Measurements from ENCODE around the gene ASIC2. TPM values are rescaled to one million over a fixed set of nuclear protein-coding genes. Genes with fewer than 3 reads are reported as not detected.

ASIC2 gene
- total RNA-seq, 1 experiment from 2014 or later: not detected

DNA sequence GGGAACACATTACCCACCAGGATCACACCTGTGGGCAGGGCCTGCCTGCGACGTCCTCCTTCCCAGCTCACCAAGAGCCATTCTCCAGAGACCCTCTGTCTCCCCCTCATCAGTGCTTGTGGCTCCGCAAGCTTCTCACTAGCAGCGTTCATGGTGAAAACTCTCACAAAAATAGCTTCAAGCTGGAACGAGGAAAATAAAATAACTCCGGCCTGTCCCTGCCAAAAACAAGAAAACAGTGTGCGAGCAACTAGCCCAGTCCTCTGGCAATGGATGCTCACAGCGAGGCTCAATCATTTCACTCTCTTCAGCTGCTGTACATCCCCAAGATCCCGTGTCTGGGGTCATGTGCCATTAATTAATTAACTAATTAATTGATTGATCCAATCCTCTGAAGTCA lies 283.5 kb downstream of the ASIC2 start:
- ATAC-seq (no peak), DNase-seq (ENCODE audit: low read depth, low spot score) (no peak)
- Histone ChIP-seq H3K9me2 (ENCODE audit: insufficient read depth) (no peaks in the 10 kb centered on the region), H3K4me1 (ENCODE audit: control insufficient read depth in 1 of 2, insufficient read depth in 2 of 2, low read length in 2 of 2) (peaks cover 0 to 8% of the 10 kb centered on the region in 2 experiments; a peak in 1 of 4 replicates), H3K4me2 (ENCODE audit: low read length) (no peak overlapping the region), H3K27ac (ENCODE audit: low read depth, low read length) (no peak overlapping the region), H3K4me3 (replicated peaks in 1 of 2; ENCODE audit: low read depth in 1 of 2, low read length in 2 of 2) (no peak overlapping the region), H3K79me2 (ENCODE audit: insufficient read depth, low read length) (no peaks in the 10 kb centered on the region), H3K36me3 (ENCODE audit: control insufficient read depth in 1 of 2, insufficient read depth in 2 of 2, low read length in 2 of 2) (no peaks in the 10 kb centered on the region), H3K27me3 (ENCODE audit: insufficient read depth, low read length) (no peaks in the 10 kb centered on the region), H2AFZ (ENCODE audit: low read depth, low read length, poor library complexity, severe bottlenecking) (no peak overlapping the region), H3K9me3 (ENCODE audit: control insufficient read depth in 1 of 2, insufficient read depth in 1 of 2, low read depth in 1 of 2, low read length in 2 of 2) (no peaks in the 10 kb centered on the region), H4K20me1 (ENCODE audit: insufficient read depth) (no peaks in the 10 kb centered on the region), H3K9ac (ENCODE audit: low read length) (no peak overlapping the region)
- ChIA-PET RAD21 (ENCODE audit: low non-redundant PET in 1 of 2, low total read pairs in 2 of 2, uncharacterized antibody in 2 of 2, unreplicated experiment in 2 of 2) (no interaction called here), POLR2A (no interaction called here), CTCF (interaction anchor here (4.0 kb wide), 1 partner anchor 11 kb away, joined by 21 read pairs; no protein-coding TSS in a partner anchor)
- intact Hi-C loops (cut with micrococcal nuclease): no loop called here
- TF ChIP-seq POLR2A (IDR thresholded peaks at IDR 0.05; ENCODE audit: borderline replicate concordance, extremely low read depth, insufficient read depth, insufficient read length): no peak
- no peak for TF ChIP-seq RAD21 (IDR thresholded peaks at IDR 0.05; ENCODE audit: low read depth)
- TF ChIP-seq SP1 (IDR thresholded peaks at IDR 0.05; ENCODE audit: low read depth): no peak
- TF ChIP-seq SRF (IDR thresholded peaks at IDR 0.05; ENCODE audit: low read depth): no peak
- BruUV-seq (replicated peaks): no TSS peak

- H3K9ac ChIP-seq (ENCODE audit: low read length): no peak overlapping the region
- 0 out of 2 replicates have a peak, but pooled peaks cover 3% of the 10 kb centered on the region for H3K27me3 ChIP-seq (ENCODE audit: insufficient read depth, low read length)
- no peaks in the 10 kb centered on the region for H4K20me1 ChIP-seq (ENCODE audit: insufficient read depth)
- H3K36me3 ChIP-seq (ENCODE audit: control insufficient read depth in 1 of 2, insufficient read depth in 2 of 2, low read length in 2 of 2): no peaks in the 10 kb centered on the region
- BruUV-seq (replicated peaks): no TSS peak
- H3K9me3 ChIP-seq (ENCODE audit: control insufficient read depth in 1 of 2, insufficient read depth in 1 of 2, low read depth in 1 of 2, low read length in 2 of 2): no peaks in the 10 kb centered on the region
- intact Hi-C loops (cut with micrococcal nuclease): no loop called here
- H2AFZ ChIP-seq (ENCODE audit: low read depth, low read length, poor library complexity, severe bottlenecking): no peak overlapping the region
- H3K4me3 ChIP-seq (replicated peaks in 1 of 2; ENCODE audit: low read depth in 1 of 2, low read length in 2 of 2): no peak overlapping the region
- POLR2A ChIA-PET: no interaction called here
- ATAC-seq (no peak), DNase-seq (ENCODE audit: low read depth, low spot score) (no peak)
- no peak overlapping the region for H3K27ac ChIP-seq (ENCODE audit: low read depth, low read length)
- peaks cover 0 to 1% of the 10 kb centered on the region in 2 experiments; a peak in 1 of 4 replicates for H3K4me1 ChIP-seq (ENCODE audit: control insufficient read depth in 1 of 2, insufficient read depth in 2 of 2, low read length in 2 of 2)
- H3K79me2 ChIP-seq (ENCODE audit: insufficient read depth, low read length): no peaks in the 10 kb centered on the region
- CTCF ChIA-PET: interaction anchor here (4.0 kb wide), 1 partner anchor 9 kb away, joined by 21 read pairs; no protein-coding TSS in a partner anchor
- RAD21 ChIA-PET (ENCODE audit: low non-redundant PET in 1 of 2, low total read pairs in 2 of 2, uncharacterized antibody in 2 of 2, unreplicated experiment in 2 of 2): no interaction called here
- no peak overlapping the region for H3K4me2 ChIP-seq (ENCODE audit: low read length)
- TF ChIP-seq, protein P1, sequence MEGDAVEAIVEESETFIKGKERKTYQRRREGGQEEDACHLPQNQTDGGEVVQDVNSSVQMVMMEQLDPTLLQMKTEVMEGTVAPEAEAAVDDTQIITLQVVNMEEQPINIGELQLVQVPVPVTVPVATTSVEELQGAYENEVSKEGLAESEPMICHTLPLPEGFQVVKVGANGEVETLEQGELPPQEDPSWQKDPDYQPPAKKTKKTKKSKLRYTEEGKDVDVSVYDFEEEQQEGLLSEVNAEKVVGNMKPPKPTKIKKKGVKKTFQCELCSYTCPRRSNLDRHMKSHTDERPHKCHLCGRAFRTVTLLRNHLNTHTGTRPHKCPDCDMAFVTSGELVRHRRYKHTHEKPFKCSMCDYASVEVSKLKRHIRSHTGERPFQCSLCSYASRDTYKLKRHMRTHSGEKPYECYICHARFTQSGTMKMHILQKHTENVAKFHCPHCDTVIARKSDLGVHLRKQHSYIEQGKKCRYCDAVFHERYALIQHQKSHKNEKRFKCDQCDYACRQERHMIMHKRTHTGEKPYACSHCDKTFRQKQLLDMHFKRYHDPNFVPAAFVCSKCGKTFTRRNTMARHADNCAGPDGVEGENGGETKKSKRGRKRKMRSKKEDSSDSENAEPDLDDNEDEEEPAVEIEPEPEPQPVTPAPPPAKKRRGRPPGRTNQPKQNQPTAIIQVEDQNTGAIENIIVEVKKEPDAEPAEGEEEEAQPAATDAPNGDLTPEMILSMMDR (IDR thresholded peaks at IDR 0.05 in 2 of 3, conservative IDR thresholded peaks at IDR 0.05 in 1 of 3; ENCODE audit: borderline replicate concordance in 1 of 3, insufficient read depth in 1 of 3, low read depth in 2 of 3, low read length in 2 of 3): no peak
- TF ChIP-seq SRF (IDR thresholded peaks at IDR 0.05; ENCODE audit: low read depth): no peak
- no peak for TF ChIP-seq RAD21 (IDR thresholded peaks at IDR 0.05; ENCODE audit: low read depth)
- TF ChIP-seq CBX3 (IDR thresholded peaks at IDR 0.05; ENCODE audit: low read depth): no peak
- no peak for TF ChIP-seq ZFX (IDR thresholded peaks at IDR 0.05)
- no peak for TF ChIP-seq EZH2 (IDR thresholded peaks at IDR 0.05)
- no peak for TF ChIP-seq TCF7L2 (IDR thresholded peaks at IDR 0.05; ENCODE audit: borderline replicate concordance, extremely low read depth, insufficient read depth, insufficient read length)
- no peaks in the 10 kb centered on the region for H3K9me2 ChIP-seq (ENCODE audit: insufficient read depth)
These were observed 285.9 kb downstream of the ASIC2 start for GRCh38 chr17:33007186-33007585.
